ENCODE data around the gene CD244. TPM values are rescaled to one million over a fixed set of nuclear protein-coding genes. Genes with fewer than 3 reads are reported as not detected.

Gene CD244
- total RNA-seq, 1 experiment from 2014 or later: not detected

- H3K27me3 Mint-ChIP-seq (ENCODE audit: unreplicated experiment): no peaks in the 10 kb centered on the region
- no peak for TF ChIP-seq CTCF (IDR thresholded peaks at IDR 0.05; ENCODE audit: unreplicated experiment)
- DNase-seq: no peak
- H3K36me3 Mint-ChIP-seq (ENCODE audit: insufficient read depth, unreplicated experiment): peaks cover 8% of the 10 kb centered on the region
- H3K4me1 Mint-ChIP-seq (ENCODE audit: low read depth, unreplicated experiment): peaks cover 37% of the 10 kb centered on the region
- peak overlapping the region; percentile 51 for H3K27ac Mint-ChIP-seq (ENCODE audit: unreplicated experiment)
- H3K4me3 Mint-ChIP-seq (ENCODE audit: low read depth, unreplicated experiment): no peak overlapping the region
- intact Hi-C loops (cut with micrococcal nuclease; ENCODE audit: unreplicated experiment): no loop called here
- CTCF ChIA-PET: no interaction called here
- BruUV-seq (replicated peaks): no TSS peak
- peaks cover 3% of the 10 kb centered on the region for H3K9me3 Mint-ChIP-seq (ENCODE audit: low read depth, unreplicated experiment)
Measured at GRCh38 chr1:160814316-160814715, 48.4 kb downstream of the CD244 start.

GRCh38 chr1:160813215-160813614 is 49.5 kb downstream of the CD244 start:
- Mint-ChIP-seq H3K4me3 (ENCODE audit: low read depth, unreplicated experiment) (no peak overlapping the region), H3K27me3 (ENCODE audit: unreplicated experiment) (no peaks in the 10 kb centered on the region), H3K36me3 (ENCODE audit: insufficient read depth, unreplicated experiment) (peaks cover 8% of the 10 kb centered on the region), H3K4me1 (ENCODE audit: low read depth, unreplicated experiment) (peaks cover 37% of the 10 kb centered on the region), H3K27ac (ENCODE audit: unreplicated experiment) (peak overlapping the region; percentile 51), H3K9me3 (ENCODE audit: low read depth, unreplicated experiment) (peaks cover 3% of the 10 kb centered on the region)
- peak; percentile 51 for DNase-seq
- no peak for TF ChIP-seq CTCF (IDR thresholded peaks at IDR 0.05; ENCODE audit: unreplicated experiment)
- BruUV-seq (replicated peaks): no TSS peak
- intact Hi-C loops (cut with micrococcal nuclease; ENCODE audit: unreplicated experiment): no loop called here
- CTCF ChIA-PET: no interaction called here

GRCh38 chr1:160811147-160811546 is 51.5 kb downstream of the CD244 start:
- no TSS peak for BruUV-seq (replicated peaks)
- Mint-ChIP-seq H3K27me3 (ENCODE audit: unreplicated experiment) (no peaks in the 10 kb centered on the region), H3K27ac (ENCODE audit: unreplicated experiment) (no peak overlapping the region), H3K4me1 (ENCODE audit: low read depth, unreplicated experiment) (peaks cover 37% of the 10 kb centered on the region), H3K9me3 (ENCODE audit: low read depth, unreplicated experiment) (peaks cover 3% of the 10 kb centered on the region), H3K36me3 (ENCODE audit: insufficient read depth, unreplicated experiment) (peaks cover 8% of the 10 kb centered on the region), H3K4me3 (ENCODE audit: low read depth, unreplicated experiment) (no peak overlapping the region)
- CTCF ChIA-PET: no interaction called here
- no peak for TF ChIP-seq CTCF (IDR thresholded peaks at IDR 0.05; ENCODE audit: unreplicated experiment)
- DNase-seq: no peak
- intact Hi-C loops (cut with micrococcal nuclease; ENCODE audit: unreplicated experiment): no loop called here

- peaks cover 37% of the 10 kb centered on the region for H3K4me1 Mint-ChIP-seq (ENCODE audit: low read depth, unreplicated experiment)
Measured at GRCh38 chr1:160810486-160810885, 52.2 kb downstream of the CD244 start.

More at GRCh38 chr1:160810486-160810885, 52.2 kb downstream of the CD244 start:
- Mint-ChIP-seq H3K27ac (ENCODE audit: unreplicated experiment) (no peak overlapping the region), H3K27me3 (ENCODE audit: unreplicated experiment) (no peaks in the 10 kb centered on the region), H3K36me3 (ENCODE audit: insufficient read depth, unreplicated experiment) (peaks cover 8% of the 10 kb centered on the region), H3K4me3 (ENCODE audit: low read depth, unreplicated experiment) (no peak overlapping the region), H3K9me3 (ENCODE audit: low read depth, unreplicated experiment) (peaks cover 5% of the 10 kb centered on the region)
- DNase-seq: no peak
- no TSS peak for BruUV-seq (replicated peaks)
- CTCF ChIA-PET: no interaction called here
- no peak for TF ChIP-seq CTCF (IDR thresholded peaks at IDR 0.05; ENCODE audit: unreplicated experiment)
- intact Hi-C loops (cut with micrococcal nuclease; ENCODE audit: unreplicated experiment): no loop called here
